GM18511 (cell line): ENCODE data around the gene PDCD2L.
"Not testable (repeated sequence)": the region's sequence is repeated elsewhere in the genome, so short reads cannot be mapped to it uniquely, and the experiment has no call there.

ENCODE experiments used
- ATAC-seq: cut with Tn5 transposase; IDR thresholded peaks from one replicate; pipeline ENCODE4 v1.9.1; 2021; ENCODE audit warnings: mild to moderate bottlenecking, moderate library complexity; ENCODE audit not compliant: unreplicated experiment

Gene PDCD2L

GRCh38 chr19:34409189-34410164, 5.3 kb downstream of the PDCD2L start:
- ATAC-seq = peak; percentile 84

GRCh38 chr19:34411216-34411615, 7.0 kb downstream of the PDCD2L start:
- no peak for ATAC-seq

DNA sequence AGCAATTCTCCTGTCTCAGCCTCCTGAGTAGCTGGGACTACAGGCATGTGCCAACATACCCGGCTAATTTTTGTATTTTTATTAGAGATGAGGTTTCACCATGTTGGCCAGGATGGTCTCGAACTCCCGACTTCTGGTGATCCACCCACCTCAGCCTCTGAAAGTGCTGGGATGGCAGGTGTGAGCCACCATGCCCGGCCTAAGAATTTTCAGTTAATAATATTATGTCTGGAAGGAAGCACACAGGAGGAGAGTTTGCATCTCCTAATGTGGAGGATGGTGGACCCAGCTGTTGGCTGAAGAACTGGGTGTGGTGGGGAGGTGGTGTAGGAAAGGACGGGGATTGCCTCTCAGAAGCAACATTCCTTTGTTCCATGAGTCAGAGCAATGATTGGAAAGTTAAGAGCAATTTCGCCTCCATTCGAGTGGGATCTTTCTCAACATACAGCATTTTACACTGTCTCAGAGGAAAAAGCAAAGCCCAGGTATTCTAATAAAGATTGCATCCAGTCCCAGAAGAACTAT, 11.9 kb downstream of the PDCD2L start:
- ATAC-seq = no peak

GRCh38 chr19:34418300-34418699, 14.1 kb downstream of the PDCD2L start:
- ATAC-seq = no peak

DNA sequence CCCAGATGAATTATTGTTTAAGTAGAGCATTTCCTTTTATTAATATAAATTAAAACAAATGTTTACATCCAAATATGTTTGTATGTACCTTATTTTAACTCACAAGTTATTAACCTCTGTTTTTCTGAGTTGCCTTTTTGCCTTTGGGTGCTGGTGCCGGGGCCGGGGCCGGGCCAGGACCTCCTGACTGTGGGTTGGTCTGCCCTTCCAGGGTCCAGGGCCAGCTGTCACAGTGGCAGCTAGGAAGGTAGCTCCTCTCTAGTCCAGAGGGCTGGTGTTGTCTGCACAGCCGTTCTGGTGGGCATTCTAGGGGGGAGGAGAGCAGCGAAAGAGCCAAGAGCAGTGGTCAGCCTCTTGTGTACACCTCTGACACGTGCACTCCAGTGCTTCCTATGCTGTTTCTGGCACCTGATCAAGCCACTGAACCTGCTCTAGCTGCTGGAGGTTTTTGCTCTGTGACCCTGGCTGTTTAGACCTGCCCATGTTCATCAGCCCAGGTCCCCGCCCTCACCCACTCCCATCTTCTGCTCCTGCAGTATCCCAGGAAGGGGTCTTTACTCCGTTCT, 22.0 kb downstream of the PDCD2L start:
- no peak for ATAC-seq

DNA sequence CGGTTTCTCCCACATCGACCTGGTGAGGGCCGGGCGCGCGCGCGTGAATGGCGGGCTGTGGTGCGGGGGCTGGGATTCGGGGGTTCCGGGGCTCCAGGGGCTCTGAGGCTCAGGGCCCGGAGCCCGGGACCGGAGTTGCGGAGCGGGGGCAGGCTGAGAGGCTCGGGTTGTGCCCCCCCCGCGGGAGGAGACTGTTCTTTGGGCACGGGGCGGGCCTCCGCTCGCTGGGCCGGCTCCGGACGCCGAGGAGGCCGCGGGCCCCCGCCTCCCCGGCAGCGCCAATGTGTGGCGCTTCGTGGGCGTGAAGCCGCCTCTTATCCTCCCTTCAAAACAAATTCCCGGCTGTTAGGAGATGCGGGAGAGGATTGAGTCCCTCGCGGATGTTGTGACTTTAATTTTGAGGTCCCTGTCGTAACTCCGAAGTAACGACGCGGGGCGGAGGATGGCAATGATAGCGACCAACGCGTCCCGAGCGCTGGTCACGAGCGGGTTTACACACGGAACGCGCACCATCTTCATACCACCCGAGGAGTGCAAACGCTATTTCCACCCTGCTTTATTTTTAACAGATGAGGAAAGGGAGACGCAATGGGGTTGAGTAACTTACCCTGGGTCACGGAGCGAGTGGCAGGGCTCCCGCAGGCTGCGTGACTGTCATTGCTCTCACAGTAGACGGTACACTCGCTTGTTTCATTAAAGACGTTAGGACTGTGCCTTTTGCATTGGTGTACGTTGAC, 24.5 kb downstream of the PDCD2L start:
- ATAC-seq = peak; percentile 55

DNA sequence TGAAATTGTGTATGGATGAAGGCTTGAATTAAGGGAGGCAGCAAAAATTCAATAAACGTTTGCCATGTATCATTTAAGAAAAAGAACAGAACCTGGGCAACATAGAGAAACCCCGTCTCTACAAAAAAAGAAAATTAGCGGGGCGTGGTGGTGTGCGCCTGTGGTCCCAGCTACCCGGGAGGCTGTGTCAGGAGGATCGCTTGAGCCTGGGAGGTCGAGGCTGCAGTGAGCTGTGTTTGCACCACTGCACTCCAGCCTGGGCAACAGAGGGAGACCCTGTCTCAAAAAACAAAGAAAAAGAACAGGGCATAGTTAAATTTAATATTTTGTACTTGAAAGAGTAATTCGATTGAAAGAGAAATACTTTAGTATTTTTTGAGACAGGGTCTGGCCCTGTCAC, 25.4 kb downstream of the PDCD2L start:
- ATAC-seq = no peak

- ATAC-seq = peak; percentile 45
Measured at GRCh38 chr19:34430738-34431625, 26.8 kb downstream of the PDCD2L start.

GRCh38 chr19:34431681-34432402, 27.6 kb downstream of the PDCD2L start:
- no peak for ATAC-seq

GRCh38 chr19:34432797-34433196, 28.6 kb downstream of the PDCD2L start:
- ATAC-seq = no peak

DNA sequence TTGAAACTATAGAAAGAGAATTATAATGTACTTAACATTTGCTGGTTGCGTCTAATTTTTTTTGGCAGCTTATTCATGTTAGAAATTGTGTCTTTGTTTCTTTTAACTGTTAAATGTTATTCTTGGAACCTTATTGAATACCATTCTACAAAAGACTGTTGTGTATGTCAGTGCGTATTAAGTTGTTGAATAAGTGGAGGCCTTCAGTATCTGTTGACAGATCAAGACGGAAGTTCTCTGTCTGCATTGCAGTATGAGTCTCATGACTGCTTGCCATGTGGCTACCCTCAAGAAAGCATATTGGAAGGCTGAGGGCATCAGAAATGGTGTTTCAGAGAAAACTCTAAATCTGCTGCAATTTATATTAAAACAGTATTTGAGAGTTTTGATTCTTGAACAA, 32.5 kb downstream of the PDCD2L start:
- no peak for ATAC-seq

GRCh38 chr19:34448191-34448590, 44.0 kb downstream of the PDCD2L start:
- no peak for ATAC-seq

- no peak for ATAC-seq
Measured at GRCh38 chr19:34452723-34453122, 48.5 kb downstream of the PDCD2L start.

DNA sequence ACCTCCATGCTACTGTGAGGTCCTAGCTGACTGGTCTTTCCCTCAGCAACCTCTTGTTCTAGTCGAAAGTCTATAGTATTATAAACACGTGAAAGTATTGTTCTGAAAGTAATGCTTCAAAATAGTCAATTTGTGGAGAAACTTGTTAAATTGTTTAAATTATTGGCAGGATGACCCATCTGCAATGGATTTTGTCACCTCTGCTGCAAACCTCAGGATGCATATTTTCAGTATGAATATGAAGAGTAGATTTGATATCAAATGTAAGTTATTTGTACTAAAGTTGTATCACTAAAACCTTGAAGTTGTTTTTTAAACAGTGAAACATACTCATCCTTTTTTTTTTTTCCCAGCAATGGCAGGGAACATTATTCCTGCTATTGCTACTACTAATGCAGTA, 49.9 kb downstream of the PDCD2L start:
- no peak for ATAC-seq

- no peak for ATAC-seq
Measured at GRCh38 chr19:34454685-34455084, 50.5 kb downstream of the PDCD2L start.

GRCh38 chr19:34455783-34456480, 51.7 kb downstream of the PDCD2L start:
- ATAC-seq = not testable (repeated sequence)

DNA sequence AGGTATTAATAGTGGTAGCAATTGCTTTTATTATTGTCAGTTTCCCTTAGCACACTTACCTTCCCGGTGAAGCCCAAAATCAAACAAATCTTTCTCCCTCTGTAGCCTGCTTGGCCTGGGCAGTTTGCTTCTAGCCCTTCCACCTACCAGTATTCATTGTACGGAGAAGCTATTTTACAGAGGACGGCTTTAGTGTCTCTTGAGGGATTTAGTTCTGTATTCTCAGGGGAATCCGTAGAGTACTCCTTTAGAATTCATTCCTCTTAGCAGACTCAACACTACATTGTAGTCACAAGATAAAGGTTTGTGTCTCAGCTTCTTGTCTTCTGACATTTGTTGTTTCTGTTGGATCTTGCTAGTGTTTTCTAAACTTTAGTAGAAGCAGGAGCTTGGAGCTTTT, 53.2 kb downstream of the PDCD2L start:
- ATAC-seq = no peak

DNA sequence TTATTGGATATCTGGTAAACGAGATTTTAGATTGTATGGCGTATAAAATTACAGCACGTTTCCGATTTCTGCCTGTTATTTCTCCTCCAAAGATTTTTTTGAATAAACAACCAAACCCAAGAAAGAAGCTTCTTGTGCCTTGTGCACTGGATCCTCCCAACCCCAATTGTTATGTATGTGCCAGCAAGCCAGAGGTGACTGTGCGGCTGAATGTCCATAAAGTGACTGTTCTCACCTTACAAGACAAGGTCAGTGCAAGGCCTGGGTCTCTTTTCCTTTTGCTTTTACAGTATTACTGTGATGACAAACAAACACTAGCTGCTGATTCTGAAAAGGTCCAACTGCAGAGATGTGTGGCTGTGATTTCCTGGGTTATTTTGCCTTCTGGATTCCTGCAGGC, 54.5 kb downstream of the PDCD2L start:
- no peak for ATAC-seq

GRCh38 chr19:34459614-34460013, 55.4 kb downstream of the PDCD2L start:
- ATAC-seq = no peak
